ENCODE measurements around the gene TRERF1. TPM values are rescaled to one million over a fixed set of nuclear protein-coding genes. Genes with fewer than 3 reads are reported as not detected.

Gene TRERF1
- total RNA-seq, 1 donor from 2014 or later = 7.9 TPM

GRCh38 chr6:42350911-42351310 is 100.8 kb downstream of the TRERF1 start:
- DNase-seq (ENCODE audit: low spot score, unreplicated experiment) = no peak
- Mint-ChIP-seq H3K27me3 (no peaks in the 10 kb centered on the region), H3K27ac (no peak overlapping the region), H3K9me3 (ENCODE audit: low read depth) (no peaks in the 10 kb centered on the region), H3K36me3 (ENCODE audit: insufficient read depth) (no peaks in the 10 kb centered on the region), H3K4me1 (ENCODE audit: low read depth) (no peaks in the 10 kb centered on the region), H3K4me3 (ENCODE audit: low read depth) (no peak overlapping the region)
- TF ChIP-seq CTCF (IDR thresholded peaks at IDR 0.05; ENCODE audit: unreplicated experiment) = no peak

- no peaks in the 10 kb centered on the region for H3K4me1 Mint-ChIP-seq (ENCODE audit: low read depth)
- no peak overlapping the region for H3K27ac Mint-ChIP-seq
- H3K4me3 Mint-ChIP-seq (ENCODE audit: low read depth) = no peak overlapping the region
- no peaks in the 10 kb centered on the region for H3K27me3 Mint-ChIP-seq
- no peaks in the 10 kb centered on the region for H3K9me3 Mint-ChIP-seq (ENCODE audit: low read depth)
- DNase-seq (ENCODE audit: low spot score, unreplicated experiment) = no peak
- H3K36me3 Mint-ChIP-seq (ENCODE audit: insufficient read depth) = no peaks in the 10 kb centered on the region
- no peak for TF ChIP-seq CTCF (IDR thresholded peaks at IDR 0.05; ENCODE audit: unreplicated experiment)
Measured at GRCh38 chr6:42349753-42350511, 101.8 kb downstream of the TRERF1 start.

- Mint-ChIP-seq H3K4me1 (ENCODE audit: low read depth) (no peaks in the 10 kb centered on the region), H3K36me3 (ENCODE audit: insufficient read depth) (no peaks in the 10 kb centered on the region), H3K27me3 (no peaks in the 10 kb centered on the region), H3K9me3 (ENCODE audit: low read depth) (no peaks in the 10 kb centered on the region), H3K4me3 (ENCODE audit: low read depth) (no peak overlapping the region), H3K27ac (no peak overlapping the region)
- TF ChIP-seq CTCF (IDR thresholded peaks at IDR 0.05; ENCODE audit: unreplicated experiment) = no peak
- no peak for DNase-seq (ENCODE audit: low spot score, unreplicated experiment)
Measured at GRCh38 chr6:42347456-42347855, 104.3 kb downstream of the TRERF1 start.

- no peak for DNase-seq (ENCODE audit: low spot score, unreplicated experiment)
- TF ChIP-seq CTCF (IDR thresholded peaks at IDR 0.05; ENCODE audit: unreplicated experiment) = no peak
- Mint-ChIP-seq H3K27ac (no peak overlapping the region), H3K4me1 (ENCODE audit: low read depth) (no peaks in the 10 kb centered on the region), H3K36me3 (ENCODE audit: insufficient read depth) (no peaks in the 10 kb centered on the region), H3K27me3 (no peaks in the 10 kb centered on the region), H3K9me3 (ENCODE audit: low read depth) (no peaks in the 10 kb centered on the region), H3K4me3 (ENCODE audit: low read depth) (no peak overlapping the region)
Measured at GRCh38 chr6:42345696-42346416, 105.9 kb downstream of the TRERF1 start.

GRCh38 chr6:42344756-42345155 is 107.0 kb downstream of the TRERF1 start:
- Mint-ChIP-seq H3K36me3 (ENCODE audit: insufficient read depth) (no peaks in the 10 kb centered on the region), H3K4me1 (ENCODE audit: low read depth) (peaks cover 2% of the 10 kb centered on the region), H3K27ac (no peak overlapping the region), H3K4me3 (ENCODE audit: low read depth) (no peak overlapping the region), H3K9me3 (ENCODE audit: low read depth) (no peaks in the 10 kb centered on the region), H3K27me3 (no peaks in the 10 kb centered on the region)
- no peak for DNase-seq (ENCODE audit: low spot score, unreplicated experiment)
- no peak for TF ChIP-seq CTCF (IDR thresholded peaks at IDR 0.05; ENCODE audit: unreplicated experiment)
